ENCODE data around the gene LTBP1. TPM values are rescaled to one million over a fixed set of nuclear protein-coding genes. Genes with fewer than 3 reads are reported as not detected.

Gene LTBP1
- total and polyA plus RNA-seq, 2 experiments from 2014 or later, result 15.7 to 49.8 TPM

DNA sequence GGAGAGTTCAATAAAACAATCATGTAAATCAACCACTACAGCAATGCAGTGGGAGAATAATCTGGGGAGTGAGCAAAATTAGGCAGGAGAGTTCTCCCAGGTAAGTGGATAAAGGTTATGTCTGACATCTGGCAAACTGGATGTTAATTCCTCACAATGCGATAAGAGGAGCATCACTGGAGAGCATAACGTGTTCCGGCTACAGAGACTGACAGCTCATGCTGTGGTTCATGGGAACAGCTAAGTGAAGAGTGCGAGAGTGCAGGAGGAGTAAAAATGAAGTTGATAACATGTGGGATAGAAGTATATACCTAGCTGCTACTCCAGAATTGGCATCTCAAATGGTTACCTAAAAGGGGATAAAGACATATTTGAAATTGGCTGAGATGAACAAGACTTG is 153.2 kb downstream of the LTBP1 start:
- Mint-ChIP-seq H3K9me3 (no peaks in the 10 kb centered on the region), H3K27me3 (ENCODE audit: insufficient read depth, low read depth, poor library complexity) (no peaks in the 10 kb centered on the region), H3K36me3 (ENCODE audit: low read depth) (no peaks in the 10 kb centered on the region), H3K4me1 (peaks cover 13% of the 10 kb centered on the region), H3K27ac (no peak overlapping the region), H3K4me3 (no peak overlapping the region)
- Histone ChIP-seq H3K4me3 (no peak overlapping the region), H3K36me3 (ENCODE audit: insufficient read depth) (no peaks in the 10 kb centered on the region), H3K4me1 (ENCODE audit: insufficient read depth) (peaks cover 5% of the 10 kb centered on the region; the same call in 1 of the 2 replicates), H2AFZ (no peak overlapping the region), H3K9me2 (ENCODE audit: insufficient read depth) (no peaks in the 10 kb centered on the region), H3K79me2 (replicated peaks; ENCODE audit: insufficient read depth) (no peaks in the 10 kb centered on the region), H3K27ac (ENCODE audit: low read depth) (no peak overlapping the region), H3F3A (replicated peaks; ENCODE audit: low read depth) (no peaks in the 10 kb centered on the region), H4K20me1 (replicated peaks; ENCODE audit: insufficient read depth) (no peaks in the 10 kb centered on the region), H3K4me2 (no peak overlapping the region), H3K27me3 (ENCODE audit: insufficient read depth) (no peaks in the 10 kb centered on the region)
- TF ChIP-seq CREB1 (CRISPR knock-in tag; IDR thresholded peaks at IDR 0.05; ENCODE audit: low read depth) (no peak), ZNF114 (CRISPR knock-in tag; IDR thresholded peaks at IDR 0.05) (no peak), NANOG (IDR thresholded peaks at IDR 0.05; ENCODE audit: borderline replicate concordance) (no peak), ETS1 (IDR thresholded peaks at IDR 0.05) (no peak), ZNF331 (CRISPR knock-in tag; IDR thresholded peaks at IDR 0.05; ENCODE audit: low read depth) (no peak), EZH2phosphoT487 (IDR thresholded peaks at IDR 0.05; ENCODE audit: unreplicated experiment) (no peak)
- TF ChIP-seq, protein P1, sequence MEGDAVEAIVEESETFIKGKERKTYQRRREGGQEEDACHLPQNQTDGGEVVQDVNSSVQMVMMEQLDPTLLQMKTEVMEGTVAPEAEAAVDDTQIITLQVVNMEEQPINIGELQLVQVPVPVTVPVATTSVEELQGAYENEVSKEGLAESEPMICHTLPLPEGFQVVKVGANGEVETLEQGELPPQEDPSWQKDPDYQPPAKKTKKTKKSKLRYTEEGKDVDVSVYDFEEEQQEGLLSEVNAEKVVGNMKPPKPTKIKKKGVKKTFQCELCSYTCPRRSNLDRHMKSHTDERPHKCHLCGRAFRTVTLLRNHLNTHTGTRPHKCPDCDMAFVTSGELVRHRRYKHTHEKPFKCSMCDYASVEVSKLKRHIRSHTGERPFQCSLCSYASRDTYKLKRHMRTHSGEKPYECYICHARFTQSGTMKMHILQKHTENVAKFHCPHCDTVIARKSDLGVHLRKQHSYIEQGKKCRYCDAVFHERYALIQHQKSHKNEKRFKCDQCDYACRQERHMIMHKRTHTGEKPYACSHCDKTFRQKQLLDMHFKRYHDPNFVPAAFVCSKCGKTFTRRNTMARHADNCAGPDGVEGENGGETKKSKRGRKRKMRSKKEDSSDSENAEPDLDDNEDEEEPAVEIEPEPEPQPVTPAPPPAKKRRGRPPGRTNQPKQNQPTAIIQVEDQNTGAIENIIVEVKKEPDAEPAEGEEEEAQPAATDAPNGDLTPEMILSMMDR (conservative IDR thresholded peaks at IDR 0.05; ENCODE audit: low read depth in 2 of 2), result no peak
- TF ChIP-seq, protein P2, sequence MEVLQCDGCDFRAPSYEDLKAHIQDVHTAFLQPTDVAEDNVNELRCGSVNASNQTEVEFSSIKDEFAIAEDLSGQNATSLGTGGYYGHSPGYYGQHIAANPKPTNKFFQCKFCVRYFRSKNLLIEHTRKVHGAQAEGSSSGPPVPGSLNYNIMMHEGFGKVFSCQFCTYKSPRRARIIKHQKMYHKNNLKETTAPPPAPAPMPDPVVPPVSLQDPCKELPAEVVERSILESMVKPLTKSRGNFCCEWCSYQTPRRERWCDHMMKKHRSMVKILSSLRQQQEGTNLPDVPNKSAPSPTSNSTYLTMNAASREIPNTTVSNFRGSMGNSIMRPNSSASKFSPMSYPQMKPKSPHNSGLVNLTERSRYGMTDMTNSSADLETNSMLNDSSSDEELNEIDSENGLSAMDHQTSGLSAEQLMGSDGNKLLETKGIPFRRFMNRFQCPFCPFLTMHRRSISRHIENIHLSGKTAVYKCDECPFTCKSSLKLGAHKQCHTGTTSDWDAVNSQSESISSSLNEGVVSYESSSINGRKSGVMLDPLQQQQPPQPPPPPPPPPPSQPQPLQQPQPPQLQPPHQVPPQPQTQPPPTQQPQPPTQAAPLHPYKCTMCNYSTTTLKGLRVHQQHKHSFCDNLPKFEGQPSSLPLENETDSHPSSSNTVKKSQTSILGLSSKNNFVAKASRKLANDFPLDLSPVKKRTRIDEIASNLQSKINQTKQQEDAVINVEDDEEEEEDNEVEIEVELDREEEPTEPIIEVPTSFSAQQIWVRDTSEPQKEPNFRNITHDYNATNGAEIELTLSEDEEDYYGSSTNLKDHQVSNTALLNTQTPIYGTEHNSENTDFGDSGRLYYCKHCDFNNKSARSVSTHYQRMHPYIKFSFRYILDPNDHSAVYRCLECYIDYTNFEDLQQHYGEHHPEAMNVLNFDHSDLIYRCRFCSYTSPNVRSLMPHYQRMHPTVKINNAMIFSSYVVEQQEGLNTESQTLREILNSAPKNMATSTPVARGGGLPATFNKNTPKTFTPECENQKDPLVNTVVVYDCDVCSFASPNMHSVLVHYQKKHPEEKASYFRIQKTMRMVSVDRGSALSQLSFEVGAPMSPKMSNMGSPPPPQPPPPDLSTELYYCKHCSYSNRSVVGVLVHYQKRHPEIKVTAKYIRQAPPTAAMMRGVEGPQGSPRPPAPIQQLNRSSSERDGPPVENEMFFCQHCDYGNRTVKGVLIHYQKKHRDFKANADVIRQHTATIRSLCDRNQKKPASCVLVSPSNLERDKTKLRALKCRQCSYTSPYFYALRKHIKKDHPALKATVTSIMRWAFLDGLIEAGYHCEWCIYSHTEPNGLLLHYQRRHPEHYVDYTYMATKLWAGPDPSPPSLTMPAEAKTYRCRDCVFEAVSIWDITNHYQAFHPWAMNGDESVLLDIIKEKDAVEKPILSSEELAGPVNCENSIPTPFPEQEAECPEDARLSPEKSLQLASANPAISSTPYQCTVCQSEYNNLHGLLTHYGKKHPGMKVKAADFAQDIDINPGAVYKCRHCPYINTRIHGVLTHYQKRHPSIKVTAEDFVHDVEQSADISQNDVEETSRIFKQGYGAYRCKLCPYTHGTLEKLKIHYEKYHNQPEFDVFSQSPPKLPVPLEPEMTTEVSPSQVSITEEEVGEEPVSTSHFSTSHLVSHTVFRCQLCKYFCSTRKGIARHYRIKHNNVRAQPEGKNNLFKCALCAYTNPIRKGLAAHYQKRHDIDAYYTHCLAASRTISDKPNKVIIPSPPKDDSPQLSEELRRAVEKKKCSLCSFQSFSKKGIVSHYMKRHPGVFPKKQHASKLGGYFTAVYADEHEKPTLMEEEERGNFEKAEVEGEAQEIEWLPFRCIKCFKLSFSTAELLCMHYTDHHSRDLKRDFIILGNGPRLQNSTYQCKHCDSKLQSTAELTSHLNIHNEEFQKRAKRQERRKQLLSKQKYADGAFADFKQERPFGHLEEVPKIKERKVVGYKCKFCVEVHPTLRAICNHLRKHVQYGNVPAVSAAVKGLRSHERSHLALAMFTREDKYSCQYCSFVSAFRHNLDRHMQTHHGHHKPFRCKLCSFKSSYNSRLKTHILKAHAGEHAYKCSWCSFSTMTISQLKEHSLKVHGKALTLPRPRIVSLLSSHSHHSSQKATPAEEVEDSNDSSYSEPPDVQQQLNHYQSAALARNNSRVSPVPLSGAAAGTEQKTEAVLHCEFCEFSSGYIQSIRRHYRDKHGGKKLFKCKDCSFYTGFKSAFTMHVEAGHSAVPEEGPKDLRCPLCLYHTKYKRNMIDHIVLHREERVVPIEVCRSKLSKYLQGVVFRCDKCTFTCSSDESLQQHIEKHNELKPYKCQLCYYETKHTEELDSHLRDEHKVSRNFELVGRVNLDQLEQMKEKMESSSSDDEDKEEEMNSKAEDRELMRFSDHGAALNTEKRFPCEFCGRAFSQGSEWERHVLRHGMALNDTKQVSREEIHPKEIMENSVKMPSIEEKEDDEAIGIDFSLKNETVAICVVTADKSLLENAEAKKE (CRISPR knock-in tag; IDR thresholded peaks at IDR 0.05), result no peak
- TF ChIP-seq, protein P3, sequence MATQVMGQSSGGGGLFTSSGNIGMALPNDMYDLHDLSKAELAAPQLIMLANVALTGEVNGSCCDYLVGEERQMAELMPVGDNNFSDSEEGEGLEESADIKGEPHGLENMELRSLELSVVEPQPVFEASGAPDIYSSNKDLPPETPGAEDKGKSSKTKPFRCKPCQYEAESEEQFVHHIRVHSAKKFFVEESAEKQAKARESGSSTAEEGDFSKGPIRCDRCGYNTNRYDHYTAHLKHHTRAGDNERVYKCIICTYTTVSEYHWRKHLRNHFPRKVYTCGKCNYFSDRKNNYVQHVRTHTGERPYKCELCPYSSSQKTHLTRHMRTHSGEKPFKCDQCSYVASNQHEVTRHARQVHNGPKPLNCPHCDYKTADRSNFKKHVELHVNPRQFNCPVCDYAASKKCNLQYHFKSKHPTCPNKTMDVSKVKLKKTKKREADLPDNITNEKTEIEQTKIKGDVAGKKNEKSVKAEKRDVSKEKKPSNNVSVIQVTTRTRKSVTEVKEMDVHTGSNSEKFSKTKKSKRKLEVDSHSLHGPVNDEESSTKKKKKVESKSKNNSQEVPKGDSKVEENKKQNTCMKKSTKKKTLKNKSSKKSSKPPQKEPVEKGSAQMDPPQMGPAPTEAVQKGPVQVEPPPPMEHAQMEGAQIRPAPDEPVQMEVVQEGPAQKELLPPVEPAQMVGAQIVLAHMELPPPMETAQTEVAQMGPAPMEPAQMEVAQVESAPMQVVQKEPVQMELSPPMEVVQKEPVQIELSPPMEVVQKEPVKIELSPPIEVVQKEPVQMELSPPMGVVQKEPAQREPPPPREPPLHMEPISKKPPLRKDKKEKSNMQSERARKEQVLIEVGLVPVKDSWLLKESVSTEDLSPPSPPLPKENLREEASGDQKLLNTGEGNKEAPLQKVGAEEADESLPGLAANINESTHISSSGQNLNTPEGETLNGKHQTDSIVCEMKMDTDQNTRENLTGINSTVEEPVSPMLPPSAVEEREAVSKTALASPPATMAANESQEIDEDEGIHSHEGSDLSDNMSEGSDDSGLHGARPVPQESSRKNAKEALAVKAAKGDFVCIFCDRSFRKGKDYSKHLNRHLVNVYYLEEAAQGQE (IDR thresholded peaks at IDR 0.05; ENCODE audit: unreplicated experiment), result no peak
- DNase-seq (ENCODE audit: low spot score) (no peak), ATAC-seq (no peak)

All from GM23338 (cell line).